Fibroblast of gingiva (primary cell): ENCODE results near the gene USP36.
"Not testable (repeated sequence)": the region's sequence is repeated elsewhere in the genome, so short reads cannot be mapped to it uniquely, and the experiment has no call there.

Experiments
- DNase-seq: peaks from one replicate; pipeline ENCODE4 v3.0.0-alpha.2; 2011; ENCODE audit warnings: low read depth

USP36 gene

GRCh38 chr17:78872486-78872885, 31.9 kb upstream of the USP36 start:
- DNase-seq = no peak

- DNase-seq = no peak
Measured at GRCh38 chr17:78870621-78871020, 30.0 kb upstream of the USP36 start.

GRCh38 chr17:78868391-78868790, 27.8 kb upstream of the USP36 start:
- peak; percentile 92 for DNase-seq

- DNase-seq = not testable (repeated sequence)
Measured at GRCh38 chr17:78867046-78867445, 26.4 kb upstream of the USP36 start.

- peak; percentile 66 for DNase-seq
Measured at GRCh38 chr17:78865682-78866390, 25.2 kb upstream of the USP36 start.

- DNase-seq = no peak
Measured at GRCh38 chr17:78864117-78864516, 23.5 kb upstream of the USP36 start.

GRCh38 chr17:78862073-78863023, 21.7 kb upstream of the USP36 start:
- peak; percentile 95 for DNase-seq

- no peak for DNase-seq
Measured at GRCh38 chr17:78861229-78861628, 20.6 kb upstream of the USP36 start.

- DNase-seq = no peak
Measured at GRCh38 chr17:78859051-78859450, 18.4 kb upstream of the USP36 start.

GRCh38 chr17:78857266-78857665, 16.7 kb upstream of the USP36 start:
- DNase-seq = no peak

GRCh38 chr17:78855561-78856165, 15.0 kb upstream of the USP36 start:
- DNase-seq = no peak

GRCh38 chr17:78854508-78854907, 13.9 kb upstream of the USP36 start:
- no peak for DNase-seq

GRCh38 chr17:78853926-78854394, 13.3 kb upstream of the USP36 start:
- no peak for DNase-seq

- DNase-seq = no peak
Measured at GRCh38 chr17:78852709-78853121, 12.1 kb upstream of the USP36 start.

- no peak for DNase-seq
Measured at GRCh38 chr17:78849026-78849425, 8.4 kb upstream of the USP36 start.

- DNase-seq = no peak
Measured at GRCh38 chr17:78847052-78847451, 6.4 kb upstream of the USP36 start.

GRCh38 chr17:78844301-78845005, 3.8 kb upstream of the USP36 start:
- DNase-seq = peak; percentile 43

GRCh38 chr17:78842881-78843565, 2.4 kb upstream of the USP36 start:
- DNase-seq = no peak

- DNase-seq = no peak
Measured at GRCh38 chr17:78840530-78840779, 159 bp downstream of the USP36 start.

- DNase-seq = peak; percentile 63
Measured at GRCh38 chr17:78839762-78840529, 668 bp downstream of the USP36 start.

GRCh38 chr17:78839235-78839761, 1.3 kb downstream of the USP36 start:
- no peak for DNase-seq
